Skeletal muscle tissue (tissue), 4 donors: ENCODE results near the gene INPP5D. TPM values are rescaled to one million over a fixed set of nuclear protein-coding genes. Genes with fewer than 3 reads are reported as not detected.

Experiments used
- H3K27ac ChIP-seq: one replicate; pipeline ENCODE4 v1.7.0; 2013; ENCODE audit warnings: mild to moderate bottlenecking, low read depth, low read length, inconsistent platforms
- H3K27me3 ChIP-seq, 3 donors: one replicate each; pipeline ENCODE4 v1.7.0; 2013; ENCODE audit warnings: low read length in 3 of 3; ENCODE audit not compliant: control insufficient read depth in 3 of 3, insufficient read depth in 3 of 3
- H3K36me3 ChIP-seq, 3 donors: one replicate each; pipeline ENCODE4 v1.7.0; 2013; ENCODE audit warnings: low read length in 3 of 3; ENCODE audit not compliant: control insufficient read depth in 3 of 3, insufficient read depth in 3 of 3
- H3K4me1 ChIP-seq, 3 donors: one replicate each; pipeline ENCODE4 v1.7.0; 2013; ENCODE audit warnings: low read length in 3 of 3, mild to moderate bottlenecking in 3 of 3; ENCODE audit not compliant: control insufficient read depth in 3 of 3, insufficient read depth in 3 of 3
- H3K4me3 ChIP-seq, 3 donors: one replicate each; pipeline ENCODE4 v1.7.0; 2013; ENCODE audit warnings: low read length in 3 of 3
- H3K9ac ChIP-seq, 3 donors: one replicate each; pipeline ENCODE4 v1.7.0; 2013; ENCODE audit warnings: low read length in 3 of 3, mild to moderate bottlenecking in 3 of 3, moderate library complexity in 2 of 3, low read depth in 1 of 3
- H3K9me3 ChIP-seq, 3 donors: one replicate each; pipeline ENCODE4 v1.7.0; 2013; ENCODE audit warnings: low read length in 3 of 3; ENCODE audit not compliant: control insufficient read depth in 3 of 3
- total RNA-seq: library from RNA; depleted of rRNA; stranded (reverse); fragments of >200 nt; gene quantifications from one replicate; pipeline ENCODE4 v1.2.3, GENCODE V29; 2014
- donor health status: Osteomylitis.

INPP5D gene
- total RNA-seq, 1 donor from 2014 or later = 8.4 TPM

GRCh38 chr2:233131936-233132720 is 72.0 kb downstream of the INPP5D start:
- Histone ChIP-seq H3K27ac (no peak overlapping the region), H3K4me3 (no peak overlapping the region), H3K9ac (no peak overlapping the region), H3K27me3 (peaks cover 2 to 11% (median 6%) of the 10 kb centered on the region in 3 donors), H3K4me1 (no peaks in the 10 kb centered on the region), H3K9me3 (no peaks in the 10 kb centered on the region), H3K36me3 (peaks cover 0 to 2% (median 2%) of the 10 kb centered on the region in 3 donors)

DNA sequence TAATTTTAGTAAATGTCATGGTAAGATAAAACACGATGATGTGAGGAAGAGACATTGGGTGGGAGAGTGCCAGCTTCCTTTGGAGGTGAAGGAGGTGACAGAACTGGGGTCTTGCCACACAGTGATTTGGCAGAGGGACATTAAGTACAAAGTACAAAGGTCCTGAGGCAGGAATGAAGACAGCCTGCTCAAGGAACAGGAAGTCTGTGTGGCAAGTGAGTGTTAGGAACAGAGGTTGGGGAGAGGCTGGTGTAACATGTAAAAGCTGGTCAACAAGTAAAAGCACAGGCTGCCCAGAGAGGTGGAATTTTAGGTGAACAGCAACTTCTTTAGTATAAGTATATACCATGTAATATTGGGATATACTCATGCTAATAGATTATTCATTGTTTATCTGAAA is 73.1 kb downstream of the INPP5D start:
- Histone ChIP-seq H3K4me3 (no peak overlapping the region), H3K27me3 (peaks cover 2 to 11% (median 6%) of the 10 kb centered on the region in 3 donors), H3K9me3 (no peaks in the 10 kb centered on the region), H3K4me1 (no peaks in the 10 kb centered on the region), H3K9ac (no peak overlapping the region), H3K36me3 (peaks cover 0 to 2% (median 2%) of the 10 kb centered on the region in 3 donors), H3K27ac (no peak overlapping the region)

GRCh38 chr2:233135421-233135820 is 75.3 kb downstream of the INPP5D start:
- Histone ChIP-seq H3K27me3 (peaks cover 0 to 8% (median 2%) of the 10 kb centered on the region in 3 donors), H3K9me3 (no peaks in the 10 kb centered on the region), H3K36me3 (peaks cover 0 to 2% (median 2%) of the 10 kb centered on the region in 3 donors), H3K9ac (no peak overlapping the region), H3K27ac (no peak overlapping the region), H3K4me3 (no peak overlapping the region), H3K4me1 (no peaks in the 10 kb centered on the region)

GRCh38 chr2:233137040-233137439 is 76.9 kb downstream of the INPP5D start:
- Histone ChIP-seq H3K9me3 (no peaks in the 10 kb centered on the region), H3K9ac (no peak overlapping the region), H3K27me3 (peaks cover 0 to 8% (median 2%) of the 10 kb centered on the region in 3 donors), H3K36me3 (peaks cover 0 to 2% (median under 1%) of the 10 kb centered on the region in 3 donors), H3K4me3 (no peak overlapping the region), H3K4me1 (no peaks in the 10 kb centered on the region), H3K27ac (no peak overlapping the region)

DNA sequence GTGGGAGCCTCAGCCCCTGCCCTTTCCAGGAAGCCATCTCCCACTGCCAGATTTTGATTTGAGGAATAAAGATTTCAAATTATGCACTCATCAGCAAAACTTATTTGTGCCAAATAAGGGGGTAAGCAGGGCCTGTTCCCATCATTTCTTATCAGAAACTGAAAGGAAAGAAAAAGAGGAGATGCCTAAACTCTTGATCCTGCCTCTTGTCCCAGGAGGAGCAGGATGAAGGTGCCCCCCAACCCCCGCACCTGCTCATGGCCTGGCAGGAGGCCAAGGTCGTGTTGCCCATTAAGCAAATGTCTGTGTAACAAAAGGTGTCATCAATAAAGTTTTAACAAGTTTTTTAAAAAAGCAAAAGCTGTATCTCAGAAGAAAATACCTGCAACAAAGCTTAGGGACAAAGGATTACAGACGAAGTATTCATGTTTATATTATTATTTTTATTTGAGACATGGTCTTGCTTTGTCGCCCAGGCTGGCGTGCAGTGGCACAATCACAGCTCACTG is 80.0 kb downstream of the INPP5D start:
- Histone ChIP-seq H3K27me3 (peaks cover 0 to 7% (median 3%) of the 10 kb centered on the region in 3 donors), H3K9ac (no peak overlapping the region), H3K27ac (no peak overlapping the region), H3K4me3 (no peak overlapping the region), H3K4me1 (no peaks in the 10 kb centered on the region), H3K9me3 (no peaks in the 10 kb centered on the region), H3K36me3 (no peaks in the 10 kb centered on the region)

GRCh38 chr2:233140978-233141377 is 80.8 kb downstream of the INPP5D start:
- Histone ChIP-seq H3K36me3 (no peaks in the 10 kb centered on the region), H3K9ac (no peak overlapping the region), H3K4me3 (no peak overlapping the region), H3K9me3 (no peaks in the 10 kb centered on the region), H3K27me3 (peaks cover 0 to 7% (median 3%) of the 10 kb centered on the region in 3 donors), H3K4me1 (no peaks in the 10 kb centered on the region), H3K27ac (no peak overlapping the region)

GRCh38 chr2:233141901-233142300 is 81.8 kb downstream of the INPP5D start:
- Histone ChIP-seq H3K9ac (no peak overlapping the region), H3K4me1 (no peaks in the 10 kb centered on the region), H3K27me3 (peaks cover 0 to 7% (median 6%) of the 10 kb centered on the region in 3 donors), H3K9me3 (no peaks in the 10 kb centered on the region), H3K36me3 (peaks cover 0 to 5% (median 0%) of the 10 kb centered on the region in 3 donors), H3K4me3 (no peak overlapping the region), H3K27ac (no peak overlapping the region)

GRCh38 chr2:233142355-233142897 is 82.3 kb downstream of the INPP5D start:
- H3K4me3 ChIP-seq = no peak overlapping the region
- H3K27ac ChIP-seq = no peak overlapping the region
- H3K27me3 ChIP-seq = peaks cover 0 to 7% (median 6%) of the 10 kb centered on the region in 3 donors
- H3K9ac ChIP-seq = no peak overlapping the region
- H3K4me1 ChIP-seq = no peaks in the 10 kb centered on the region
- no peaks in the 10 kb centered on the region for H3K9me3 ChIP-seq
- peaks cover 0 to 6% (median 0%) of the 10 kb centered on the region in 3 donors for H3K36me3 ChIP-seq

- no peak overlapping the region for H3K27ac ChIP-seq
- H3K4me3 ChIP-seq = no peak overlapping the region
- no peaks in the 10 kb centered on the region for H3K9me3 ChIP-seq
- H3K36me3 ChIP-seq = peaks cover 0 to 10% (median 0%) of the 10 kb centered on the region in 3 donors
- no peaks in the 10 kb centered on the region for H3K4me1 ChIP-seq
- no peak overlapping the region for H3K9ac ChIP-seq
- peaks cover 0 to 7% (median 6%) of the 10 kb centered on the region in 3 donors for H3K27me3 ChIP-seq
Measured at GRCh38 chr2:233143700-233144331, 83.7 kb downstream of the INPP5D start.
